Loucy (cell line): ENCODE data around the gene MAD1L1.

ENCODE experiments used
- CTCF ChIP-seq: fragments of 200-600 bp; sonication (generic); conservative IDR thresholded peaks from 2 replicates; pipeline ENCODE4 v1.5.1; 2014; ENCODE audit warnings: mild to moderate bottlenecking, antibody characterized with exemption, low read length
- EZH2phosphoT487 ChIP-seq: fragments of 200-600 bp; IDR thresholded peaks from 2 replicates; pipeline ENCODE4 v1.6.1; 2018; ENCODE audit warnings: antibody characterized with exemption, mild to moderate bottlenecking, moderate library complexity, borderline replicate concordance

GRCh38 chr7:1951159-1951536 is 281.6 kb downstream of the MAD1L1 start:
- TF ChIP-seq CTCF (no peak), EZH2phosphoT487 (no peak)
